GM21515 (cell line): ENCODE measurements around the gene CFLAR.
"Not testable (repeated sequence)": the region's sequence is repeated elsewhere in the genome, so short reads cannot be mapped to it uniquely, and the experiment has no call there.

ENCODE experiments used
- ATAC-seq: cut with Tn5 transposase; IDR thresholded peaks from one replicate; pipeline ENCODE4 v1.9.1; 2021; ENCODE audit not compliant: unreplicated experiment

Gene CFLAR

DNA sequence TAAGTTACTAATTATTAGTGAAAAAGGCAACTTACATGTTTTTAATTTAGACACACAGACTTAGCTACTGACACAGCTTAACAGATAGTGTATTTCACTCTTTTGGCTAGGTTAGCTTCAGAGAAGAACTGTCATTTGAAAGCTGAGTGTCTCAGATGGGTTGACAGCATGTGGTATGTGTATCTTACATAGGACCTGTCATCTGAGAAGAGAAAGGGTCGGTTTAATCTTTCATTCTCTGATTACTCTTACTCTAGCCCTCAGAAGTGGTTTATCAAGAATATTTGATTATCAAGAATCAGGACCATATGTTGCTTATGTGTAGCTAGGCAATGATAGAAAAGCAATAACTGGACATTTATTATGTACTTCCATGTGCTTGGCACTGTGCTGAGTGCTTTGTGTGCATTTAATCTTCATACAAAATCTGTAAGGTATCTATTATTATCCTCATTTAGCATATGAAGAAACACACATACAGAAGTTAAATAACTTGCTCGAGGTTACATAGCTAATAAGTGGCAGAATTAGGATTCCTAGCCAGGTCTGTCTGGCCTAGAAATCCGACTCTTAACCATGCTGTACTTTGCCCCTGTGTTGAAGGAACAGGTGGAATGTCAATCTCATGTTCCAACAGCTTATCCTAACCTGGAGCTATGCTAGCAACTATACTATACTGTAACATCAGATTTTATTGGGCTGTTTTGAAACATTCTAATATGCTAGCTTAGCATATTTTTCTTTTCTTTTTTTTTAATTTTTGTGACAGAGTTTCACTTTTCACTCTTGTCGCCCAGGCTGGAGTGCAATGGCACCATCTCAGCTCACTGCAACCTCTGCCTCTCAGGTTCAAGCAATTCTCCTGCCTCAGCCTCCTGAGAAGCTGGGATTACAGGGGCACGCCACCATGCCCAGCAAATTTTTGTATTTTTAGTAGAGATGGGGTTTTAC lies 28.4 kb downstream of the CFLAR start:
- ATAC-seq, result no peak

- no peak for ATAC-seq
Observed at GRCh38 chr2:201148434-201148990, 32.5 kb downstream of the CFLAR start.

GRCh38 chr2:201149064-201149820 lies 33.3 kb downstream of the CFLAR start:
- ATAC-seq, result no peak

- ATAC-seq, result not testable (repeated sequence)
Observed at GRCh38 chr2:201149821-201150165, 33.8 kb downstream of the CFLAR start.

DNA sequence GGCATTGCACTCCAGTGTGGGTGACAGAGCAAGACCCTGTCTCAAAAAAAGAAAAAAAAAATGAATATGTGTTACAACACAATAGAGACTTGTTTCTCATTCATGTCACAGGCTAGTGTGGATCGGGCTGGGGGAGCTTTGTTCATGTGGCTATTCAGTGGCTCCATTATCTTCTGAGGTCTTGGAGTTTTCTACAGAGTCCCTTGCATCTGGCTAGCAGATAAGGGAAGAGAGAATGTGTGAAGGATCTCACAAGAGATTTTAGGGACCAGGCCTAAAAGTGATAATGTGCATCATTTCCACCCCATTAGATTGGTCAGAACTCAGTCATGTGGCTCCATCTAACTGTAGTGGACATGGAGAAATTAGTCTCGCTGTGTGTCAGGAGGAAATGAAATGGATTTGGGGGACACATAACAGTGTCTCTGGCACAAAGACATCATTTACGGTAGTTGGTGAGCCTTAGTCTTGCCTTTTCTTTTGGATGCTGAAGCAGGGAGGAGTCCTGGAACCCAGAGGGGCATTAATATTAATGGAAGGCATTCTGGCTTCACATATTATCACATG lies 34.6 kb downstream of the CFLAR start:
- no peak for ATAC-seq

GRCh38 chr2:201151127-201151981 lies 35.4 kb downstream of the CFLAR start:
- ATAC-seq, result peak; percentile 68

DNA sequence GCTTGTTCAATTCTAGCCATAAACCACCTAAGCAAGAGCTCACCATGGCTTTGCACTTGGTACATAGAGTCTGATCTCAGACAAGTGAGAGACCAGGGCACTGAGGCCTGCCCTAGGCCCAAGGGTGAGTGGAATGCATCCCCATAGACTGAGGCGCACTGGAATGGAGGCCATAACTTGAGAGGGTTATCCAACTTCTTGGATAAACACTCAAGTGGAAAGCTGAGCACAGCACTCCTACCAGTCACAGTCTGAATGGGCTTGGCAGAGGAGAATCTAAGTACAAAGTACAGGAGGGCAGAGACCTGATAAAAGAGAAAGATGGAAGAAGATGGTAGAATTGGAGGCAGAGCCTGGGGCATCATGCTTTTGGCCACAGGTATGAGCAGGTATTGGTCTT lies 36.6 kb downstream of the CFLAR start:
- ATAC-seq, result no peak

DNA sequence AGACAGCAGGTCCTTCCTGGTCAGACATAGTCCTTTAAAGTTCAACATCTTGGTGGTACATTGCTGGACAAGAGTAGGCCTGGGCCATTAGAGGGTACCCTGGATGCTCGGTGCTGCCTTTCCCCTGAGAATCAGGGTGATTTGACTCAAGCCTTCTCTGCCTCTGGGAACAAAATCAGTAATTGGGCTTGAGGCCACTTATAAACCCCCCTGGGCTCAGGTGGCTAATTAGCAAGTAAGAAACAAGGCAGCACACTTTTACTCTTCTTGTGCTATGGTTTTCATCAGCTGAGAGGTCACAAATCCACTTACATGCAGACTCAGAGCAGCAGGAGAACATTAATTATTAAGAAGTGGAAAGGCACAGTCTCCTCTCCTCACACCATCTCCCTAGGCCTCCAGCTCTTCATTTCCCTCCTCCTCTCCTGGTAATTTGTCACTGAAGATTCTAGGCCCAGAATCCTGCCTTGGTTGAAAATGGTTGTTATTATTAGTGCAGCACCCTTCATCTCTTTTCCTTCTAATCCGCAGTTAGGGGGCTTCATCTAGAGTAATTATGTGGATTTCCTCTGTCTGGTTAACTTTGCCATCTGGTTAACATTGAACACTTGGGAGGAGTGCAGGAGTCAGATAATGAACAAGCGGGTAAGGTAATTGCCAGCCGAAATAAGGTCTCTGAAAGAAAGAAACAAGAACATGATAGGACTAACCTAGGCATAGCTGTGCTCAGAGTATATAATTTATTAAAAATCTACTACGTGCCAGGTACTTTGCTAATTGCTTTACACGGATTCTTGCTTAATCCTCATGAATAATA lies 37.2 kb downstream of the CFLAR start:
- no peak for ATAC-seq

DNA sequence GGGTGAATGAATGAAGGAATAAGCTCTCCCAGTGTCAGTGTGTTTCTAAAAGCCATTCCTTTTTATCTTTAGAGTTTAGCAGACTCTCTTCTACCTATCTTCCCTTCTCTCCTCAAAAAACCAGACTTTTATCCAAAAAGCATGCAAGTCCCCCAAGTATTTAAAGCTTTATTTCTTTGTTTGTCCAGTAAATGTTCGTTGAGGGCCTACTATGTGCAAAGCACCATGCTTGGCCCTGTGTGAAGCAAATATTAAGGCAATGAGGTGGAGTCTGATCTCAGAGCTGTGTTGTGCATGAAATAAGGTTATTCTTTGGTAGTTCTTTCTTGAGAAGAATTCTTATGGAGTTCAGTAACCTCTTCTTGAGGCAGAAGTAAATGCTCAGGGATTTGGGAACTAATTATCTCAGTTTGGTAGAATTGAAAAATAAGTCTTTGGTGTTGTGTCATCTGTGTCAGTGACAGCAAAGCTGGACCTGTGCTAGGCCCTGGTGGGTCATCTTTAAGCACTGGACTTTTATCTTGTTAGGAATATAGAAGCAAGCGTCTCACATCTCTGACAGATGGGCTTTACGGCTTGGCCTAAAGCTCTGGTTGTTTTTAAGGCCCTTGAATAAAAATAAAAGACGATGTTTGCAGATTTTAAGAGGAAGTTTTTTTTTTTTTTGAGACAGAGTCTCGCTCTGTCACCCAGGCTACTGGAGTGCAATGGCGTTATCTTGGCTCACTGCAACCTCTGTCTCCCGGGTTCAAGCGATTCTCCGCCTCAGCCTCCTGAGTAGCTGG lies 38.8 kb downstream of the CFLAR start:
- no peak for ATAC-seq

- no peak for ATAC-seq
Observed at GRCh38 chr2:201156036-201156435, 40.1 kb downstream of the CFLAR start.

- ATAC-seq, result no peak
Observed at GRCh38 chr2:201156640-201157039, 40.7 kb downstream of the CFLAR start.

- peak; percentile 31 for ATAC-seq
Observed at GRCh38 chr2:201157694-201158093, 41.7 kb downstream of the CFLAR start.

DNA sequence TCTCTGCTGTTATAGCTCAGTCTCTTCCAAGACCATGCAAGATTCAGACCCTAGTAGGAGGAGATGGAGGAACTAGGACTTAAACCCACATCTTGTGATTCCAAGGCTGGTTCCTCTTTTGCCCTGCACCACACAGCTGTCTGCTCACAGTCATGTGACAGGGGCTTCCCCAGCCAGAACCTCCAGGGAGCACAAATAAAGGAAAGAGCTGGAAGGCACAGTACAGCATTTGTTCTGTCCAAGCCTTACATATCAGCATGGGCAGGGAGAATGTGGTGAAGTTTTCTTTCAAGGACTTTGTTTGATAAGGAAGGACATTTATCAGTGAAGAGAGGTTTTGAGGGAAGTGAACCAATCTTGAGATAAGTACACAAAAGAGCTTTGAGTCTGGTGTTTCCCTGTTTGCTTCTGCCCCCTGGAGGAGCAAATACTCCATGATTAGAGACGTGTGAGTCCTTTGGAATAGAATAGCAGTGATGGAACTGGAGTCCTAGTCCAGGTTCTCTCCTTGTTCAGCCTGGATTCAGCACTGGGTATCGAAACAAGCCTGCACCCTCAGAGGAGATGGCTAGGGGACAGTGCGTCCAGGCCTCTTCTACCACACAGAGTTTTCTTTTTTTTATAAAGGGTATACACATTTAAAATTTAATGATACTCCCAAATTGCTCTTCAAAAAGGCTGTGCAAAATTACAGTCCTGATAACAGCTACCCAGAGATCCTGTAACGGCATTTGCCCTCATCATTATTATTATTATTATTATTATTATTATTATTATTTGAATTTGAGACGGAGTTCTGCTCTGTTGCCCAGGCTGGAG lies 42.4 kb downstream of the CFLAR start:
- ATAC-seq, result peak; percentile 95

DNA sequence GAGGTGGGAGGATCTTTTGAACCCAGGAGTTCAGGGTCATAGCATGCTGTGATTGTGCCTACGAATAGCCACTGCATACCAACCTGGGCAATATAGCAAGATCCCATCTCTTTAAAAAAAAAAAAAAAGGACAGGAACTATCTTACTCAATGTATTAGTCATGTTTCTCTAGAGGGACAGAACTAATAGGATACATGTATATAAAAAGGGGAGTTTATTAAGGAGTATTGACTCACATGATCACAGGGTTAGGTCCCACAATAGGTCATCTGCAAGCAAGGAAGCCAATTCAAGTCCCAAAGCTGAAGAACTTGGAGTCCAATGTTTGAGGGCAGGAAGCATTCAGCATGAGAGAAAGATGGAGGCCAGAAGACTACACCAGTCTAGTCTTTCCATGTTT lies 48.2 kb downstream of the CFLAR start:
- no peak for ATAC-seq

- no peak for ATAC-seq
Observed at GRCh38 chr2:201167546-201167945, 51.6 kb downstream of the CFLAR start.

- not testable (repeated sequence) for ATAC-seq
Observed at GRCh38 chr2:201168496-201168895, 52.5 kb downstream of the CFLAR start.

DNA sequence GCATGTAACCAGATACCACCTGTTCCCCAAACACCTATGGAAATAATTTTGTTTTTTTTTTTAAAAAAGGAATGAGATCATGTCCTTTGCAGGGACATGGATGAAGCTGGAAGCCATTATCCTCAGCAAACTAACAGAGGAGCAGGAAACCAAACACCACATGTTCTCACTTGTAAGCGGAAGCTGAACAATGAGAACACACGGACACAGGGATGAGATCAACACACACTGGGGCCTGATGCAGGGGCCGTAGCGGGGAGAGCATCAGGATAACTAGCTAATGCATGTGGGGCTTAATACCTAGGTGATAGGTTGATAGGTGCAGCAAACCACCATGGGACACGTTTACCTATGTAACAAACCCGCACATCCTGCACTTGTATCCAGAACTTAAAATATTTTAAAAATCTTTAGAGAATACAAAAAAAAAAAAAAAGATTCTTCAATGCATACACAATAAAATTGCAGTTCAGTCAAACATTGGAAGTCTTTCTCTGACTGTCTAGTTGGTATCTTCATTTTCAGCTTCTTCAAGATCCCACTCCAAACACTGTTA lies 55.4 kb downstream of the CFLAR start:
- ATAC-seq, result no peak

GRCh38 chr2:201172279-201172678 lies 56.3 kb downstream of the CFLAR start:
- ATAC-seq, result no peak
